OCI-LY3 (cell line): ENCODE data around the gene STRN4.

ENCODE experiments used
- CTCF ChIP-seq: fragments of 200-600, 300-600 bp; sonication (generic); IDR thresholded peaks from 2 replicates; pipeline ENCODE4 v1.5.1; 2014; ENCODE audit warnings: antibody characterized with exemption, low read length, low read depth
- EZH2phosphoT487 ChIP-seq: fragments of 200-600 bp; shearing (Covaris generic); IDR thresholded peaks from 2 replicates; pipeline ENCODE4 v1.6.1; 2018; ENCODE audit warnings: antibody characterized with exemption, mixed run types, low read depth

- TF ChIP-seq CTCF (no peak), EZH2phosphoT487 (no peak)
These were observed 71.7 kb downstream of the STRN4 start for GRCh38 chr19:46674416-46675178.
